ENCODE data around the gene GSE1.

Gene GSE1

GRCh38 chr16:85609539-85609938, 3.6 kb upstream of the GSE1 start:
- no peak for TF ChIP-seq CTCF (IDR thresholded peaks at IDR 0.05; ENCODE audit: control insufficient read depth, insufficient read depth, low read depth, low read length, missing control alignments)
- no peak overlapping the region for H3K4me3 ChIP-seq (ENCODE audit: control insufficient read depth, low read depth, low read length)
- no peak for DNase-seq (ENCODE audit: low read depth)

GRCh38 chr16:85610059-85610445, 3.1 kb upstream of the GSE1 start:
- TF ChIP-seq CTCF (IDR thresholded peaks at IDR 0.05; ENCODE audit: control insufficient read depth, insufficient read depth, low read depth, low read length, missing control alignments) = no peak
- DNase-seq (ENCODE audit: low read depth) = no peak
- H3K4me3 ChIP-seq (ENCODE audit: control insufficient read depth, low read depth, low read length) = no peak overlapping the region

- DNase-seq (ENCODE audit: low read depth) = peak; percentile 29
- H3K4me3 ChIP-seq (ENCODE audit: control insufficient read depth, low read depth, low read length) = peak overlapping the region; percentile 57
- peak; percentile 95 for TF ChIP-seq CTCF (IDR thresholded peaks at IDR 0.05; ENCODE audit: control insufficient read depth, insufficient read depth, low read depth, low read length, missing control alignments)
Measured at GRCh38 chr16:85610446-85611193, 2.5 kb upstream of the GSE1 start.

GRCh38 chr16:85611194-85611443, 2.0 kb upstream of the GSE1 start:
- peak overlapping the region; percentile 57 for H3K4me3 ChIP-seq (ENCODE audit: control insufficient read depth, low read depth, low read length)
- DNase-seq (ENCODE audit: low read depth) = no peak
- no peak for TF ChIP-seq CTCF (IDR thresholded peaks at IDR 0.05; ENCODE audit: control insufficient read depth, insufficient read depth, low read depth, low read length, missing control alignments)

- peak overlapping the region; percentile 57 for H3K4me3 ChIP-seq (ENCODE audit: control insufficient read depth, low read depth, low read length)
- DNase-seq (ENCODE audit: low read depth) = peak; percentile 35
- no peak for TF ChIP-seq CTCF (IDR thresholded peaks at IDR 0.05; ENCODE audit: control insufficient read depth, insufficient read depth, low read depth, low read length, missing control alignments)
Measured at GRCh38 chr16:85611444-85612190, 1.5 kb upstream of the GSE1 start.

- H3K4me3 ChIP-seq (ENCODE audit: control insufficient read depth, low read depth, low read length) = peak overlapping the region; percentile 57
- no peak for TF ChIP-seq CTCF (IDR thresholded peaks at IDR 0.05; ENCODE audit: control insufficient read depth, insufficient read depth, low read depth, low read length, missing control alignments)
- DNase-seq (ENCODE audit: low read depth) = peak; percentile 66
Measured at GRCh38 chr16:85612191-85612800, 826 bp upstream of the GSE1 start.
